CD4-positive, alpha-beta T cell treated with Interleukin-21 for 1 hour (primary cell): ENCODE measurements around the gene TMC8.
A peak's percentile ranks its signal among the peaks of the same experiment; 100 is the strongest.
"Not testable (repeated sequence)": the region's sequence is repeated elsewhere in the genome, so short reads cannot be mapped to it uniquely, and the experiment has no call there.

Experiments
- DNase-seq: peaks from one replicate; pipeline ENCODE4 v3.0.0-alpha.2; 2020

Gene TMC8

DNA sequence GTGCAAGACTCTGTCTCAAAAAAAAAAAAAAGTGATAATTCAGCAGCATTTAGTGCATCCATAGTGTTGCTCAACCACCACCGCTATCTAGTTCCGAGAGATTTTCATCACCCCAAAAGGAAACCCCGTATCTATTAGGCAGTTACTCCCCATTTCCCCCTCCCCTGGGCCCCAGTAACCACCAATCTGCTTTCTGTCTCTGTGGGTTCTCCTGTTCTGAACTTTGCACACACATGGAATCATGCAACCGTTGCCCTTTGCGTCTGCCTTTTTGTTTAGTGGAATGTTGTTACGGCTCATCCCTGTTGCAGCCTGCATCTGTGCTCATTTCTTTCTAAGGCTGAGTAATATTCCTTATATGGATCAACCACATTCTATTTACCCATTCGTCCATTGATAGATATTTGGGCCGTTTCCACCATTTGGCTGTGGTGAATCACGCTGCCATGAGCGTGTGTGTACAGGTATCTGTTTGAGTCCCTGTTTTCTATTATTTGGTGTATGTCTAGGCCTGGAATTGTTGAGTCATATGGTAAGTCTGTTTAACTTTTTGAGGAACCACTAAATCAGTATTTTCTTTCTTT is 29.1 kb downstream of the TMC8 start:
- DNase-seq = no peak

GRCh38 chr17:78163881-78164747 is 33.5 kb downstream of the TMC8 start:
- DNase-seq = no peak

DNA sequence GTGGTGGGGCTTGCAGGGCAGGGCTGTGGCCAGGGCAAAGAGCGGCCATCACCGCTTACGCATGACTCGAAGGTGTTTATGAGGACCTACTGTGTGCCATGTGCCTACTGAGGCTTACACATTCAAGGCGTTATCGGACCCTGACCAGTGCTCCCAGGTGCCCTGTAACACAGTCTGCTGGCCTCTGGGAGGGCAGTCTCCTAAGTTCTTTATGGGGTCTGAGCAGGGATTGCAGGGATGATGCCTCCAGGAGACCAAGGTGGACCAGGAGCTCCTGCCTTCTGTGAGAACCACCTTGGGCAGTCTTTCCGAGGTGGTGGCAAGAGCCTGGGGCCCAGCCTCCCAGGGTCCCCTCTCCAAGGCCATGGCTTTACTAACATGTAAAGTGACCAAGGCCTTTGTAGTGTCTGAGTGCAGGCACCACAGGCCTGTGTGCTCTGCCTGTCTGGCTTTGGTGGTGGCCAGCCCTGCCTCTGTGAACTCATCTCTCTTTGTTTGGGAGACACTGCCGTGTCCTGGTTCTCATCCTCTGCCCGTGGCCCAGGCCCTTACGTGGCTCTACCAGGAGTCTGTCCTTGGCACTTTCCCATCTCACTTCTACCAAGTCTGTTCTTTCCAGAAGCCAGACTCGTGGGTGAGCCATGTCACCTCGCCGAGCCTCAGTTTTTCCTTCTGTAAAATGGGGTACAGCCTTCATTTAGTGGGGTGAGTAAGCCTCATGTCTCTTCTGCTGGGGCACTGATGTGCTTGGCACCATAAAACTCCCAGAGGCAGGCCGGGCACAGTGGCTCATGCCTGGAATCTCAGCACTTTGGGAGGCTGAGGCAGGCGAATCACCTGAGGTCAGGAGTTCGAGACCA is 34.4 kb downstream of the TMC8 start:
- DNase-seq = no peak

DNA sequence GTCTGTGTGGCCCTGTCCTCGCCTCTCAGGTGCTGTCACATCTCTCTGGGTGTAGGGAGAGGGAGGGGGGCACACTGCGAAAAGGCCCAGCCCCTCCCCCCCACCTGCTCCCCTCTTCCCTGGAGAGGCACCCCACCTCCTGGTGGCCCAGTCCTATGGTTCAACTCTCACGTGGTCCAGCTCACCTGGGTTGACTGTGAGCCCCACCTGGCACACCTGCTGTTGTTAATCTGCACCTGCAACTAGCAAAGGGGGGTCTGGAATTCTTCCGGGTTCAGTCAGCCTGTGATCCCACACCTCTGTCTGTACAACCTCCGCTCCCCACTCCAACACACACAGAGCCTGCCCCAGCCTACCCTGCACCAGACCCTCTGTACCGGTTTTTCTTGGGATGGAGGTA is 35.8 kb downstream of the TMC8 start:
- DNase-seq = no peak

DNA sequence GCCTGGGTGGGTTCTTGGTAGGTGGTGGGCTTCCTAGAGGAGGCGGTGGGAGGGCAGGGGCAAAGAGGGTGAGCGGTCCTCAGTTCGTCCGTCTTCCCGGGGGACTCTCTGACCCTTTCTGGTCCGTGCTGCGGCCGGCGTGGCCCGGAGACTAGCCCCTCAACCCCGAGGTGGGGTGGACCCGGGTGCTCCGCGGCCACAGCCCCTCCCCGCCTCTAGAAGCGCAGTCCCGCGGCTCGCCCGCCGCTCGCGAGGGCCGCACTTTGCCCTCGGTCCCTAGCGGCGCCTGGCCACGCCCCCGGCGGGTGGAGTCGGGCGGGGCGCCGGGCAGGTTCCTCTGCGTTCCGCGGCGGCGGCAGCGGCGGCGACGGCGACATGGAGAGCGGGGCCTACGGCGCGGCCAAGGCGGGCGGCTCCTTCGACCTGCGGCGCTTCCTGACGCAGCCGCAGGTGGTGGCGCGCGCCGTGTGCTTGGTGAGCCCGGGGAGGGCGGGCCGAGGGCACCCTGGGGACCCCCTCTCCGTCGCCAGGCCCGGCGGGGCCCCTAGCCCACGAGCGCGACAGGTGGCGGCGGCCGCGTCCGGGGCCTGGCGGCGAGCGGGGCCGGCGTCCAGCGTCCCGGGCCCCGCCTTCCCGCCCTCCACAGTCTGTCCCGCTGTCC is 37.8 kb downstream of the TMC8 start, which contains the start of gene SYNGR2:
TSS of gene SYNGR2 (plus strand) at position 340 of the 661 bp plus-strand sequence. CDS start at position 376, 36 bp downstream.
- peak; percentile 88 for DNase-seq

- DNase-seq = peak; percentile 78
These were observed 38.6 kb downstream of the TMC8 start for GRCh38 chr17:78168903-78169793.

DNA sequence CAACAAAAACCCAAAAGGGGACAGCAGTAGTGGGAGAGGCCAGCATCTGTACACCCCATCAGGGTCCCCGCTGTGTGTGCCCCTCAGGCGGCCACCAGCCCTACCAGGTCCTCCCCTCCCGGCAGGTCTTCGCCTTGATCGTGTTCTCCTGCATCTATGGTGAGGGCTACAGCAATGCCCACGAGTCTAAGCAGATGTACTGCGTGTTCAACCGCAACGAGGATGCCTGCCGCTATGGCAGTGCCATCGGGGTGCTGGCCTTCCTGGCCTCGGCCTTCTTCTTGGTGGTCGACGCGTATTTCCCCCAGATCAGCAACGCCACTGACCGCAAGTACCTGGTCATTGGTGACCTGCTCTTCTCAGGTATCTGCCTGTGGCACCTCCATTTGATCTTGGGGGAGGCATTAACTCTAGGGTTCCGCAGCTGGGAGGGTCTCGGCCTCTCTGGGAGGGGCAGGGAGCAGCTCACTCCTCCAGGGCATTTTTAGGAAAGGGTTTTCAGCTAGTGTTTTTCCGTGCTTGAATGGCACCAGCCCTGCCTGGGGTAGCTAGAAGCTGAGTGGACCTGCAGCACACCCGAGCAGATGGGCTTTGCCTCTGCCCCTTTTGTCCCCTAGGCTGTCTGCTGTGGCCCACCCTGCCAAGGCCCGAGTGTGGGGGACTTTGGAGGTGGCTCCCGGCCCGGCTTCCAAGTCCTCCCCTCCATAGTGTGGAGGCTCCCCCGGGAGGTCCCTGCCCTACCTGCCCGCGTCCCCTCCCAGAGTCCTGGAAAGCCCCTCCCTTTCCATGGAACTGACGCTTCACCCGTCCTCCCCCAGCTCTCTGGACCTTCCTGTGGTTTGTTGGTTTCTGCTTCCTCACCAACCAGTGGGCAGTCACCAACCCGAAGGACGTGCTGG is 40.4 kb downstream of the TMC8 start:
- DNase-seq = no peak

- DNase-seq = not testable (repeated sequence)
These were observed 41.1 kb downstream of the TMC8 start for GRCh38 chr17:78171591-78172248.

GRCh38 chr17:78172249-78173051 is 41.9 kb downstream of the TMC8 start:
- DNase-seq = no peak

GRCh38 chr17:78173097-78173715 is 42.6 kb downstream of the TMC8 start:
- DNase-seq = peak; percentile 54

- DNase-seq = no peak
These were observed 43.8 kb downstream of the TMC8 start for GRCh38 chr17:78174346-78174869.

DNA sequence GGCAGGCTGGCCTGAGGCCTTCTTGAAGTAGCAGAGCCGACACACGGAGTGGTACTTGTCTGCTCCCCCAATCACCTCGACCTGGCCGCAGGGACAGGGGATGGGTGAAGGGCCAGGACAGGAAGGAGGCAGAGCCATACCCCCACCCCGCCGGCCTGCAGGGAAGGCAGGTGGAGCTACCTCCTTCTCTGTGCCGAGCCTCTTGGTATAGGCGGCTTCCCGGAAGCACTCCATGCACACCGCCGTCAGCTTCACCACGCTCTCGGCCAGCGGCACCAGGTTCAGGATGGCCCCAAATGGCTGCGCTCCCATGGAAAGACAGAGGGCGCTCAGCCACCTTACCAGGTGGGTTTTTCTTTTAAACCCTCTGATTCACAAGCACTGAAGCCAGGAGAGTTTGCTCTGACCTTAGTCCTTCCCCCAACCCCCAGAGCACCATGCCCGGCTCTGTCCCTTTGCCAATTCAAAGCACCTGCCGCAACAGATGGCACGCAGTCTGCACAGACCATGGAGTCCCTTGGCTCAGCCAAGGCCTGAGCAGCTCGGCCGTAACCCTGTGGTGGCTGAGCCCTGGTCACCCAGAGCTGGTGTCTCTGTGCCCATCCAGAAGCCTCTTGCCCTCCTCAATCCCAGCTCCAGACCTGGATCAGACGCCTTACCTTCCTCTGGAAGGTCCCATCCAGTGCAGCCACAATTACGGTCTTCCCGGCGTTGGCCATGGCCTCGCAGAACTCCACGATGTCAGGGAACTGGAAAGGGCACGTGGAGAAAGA is 44.5 kb downstream of the TMC8 start:
- DNase-seq = no peak

GRCh38 chr17:78175643-78175981 is 45.0 kb downstream of the TMC8 start:
- DNase-seq = no peak

GRCh38 chr17:78176548-78177025 is 46.0 kb downstream of the TMC8 start:
- DNase-seq = peak; percentile 81

DNA sequence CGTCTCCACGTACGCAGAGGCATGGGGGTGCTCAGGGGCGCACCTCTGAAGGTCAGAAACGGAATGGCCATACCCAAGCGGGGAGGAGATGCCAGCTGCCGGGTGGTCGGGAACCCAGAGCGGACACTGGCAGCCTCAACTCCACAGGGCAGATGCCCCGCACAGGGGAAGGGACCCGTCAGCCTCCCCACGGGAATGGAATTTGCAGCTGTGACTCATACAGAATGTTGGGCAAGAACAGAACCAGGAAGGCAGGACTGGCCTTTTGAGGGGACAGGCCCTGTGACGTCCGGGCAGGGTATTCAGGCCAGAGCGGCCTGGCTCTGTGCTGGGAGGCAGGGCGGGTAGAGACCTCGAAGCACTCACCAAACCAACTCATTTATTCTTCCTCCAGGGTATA is 48.8 kb downstream of the TMC8 start:
- no peak for DNase-seq

DNA sequence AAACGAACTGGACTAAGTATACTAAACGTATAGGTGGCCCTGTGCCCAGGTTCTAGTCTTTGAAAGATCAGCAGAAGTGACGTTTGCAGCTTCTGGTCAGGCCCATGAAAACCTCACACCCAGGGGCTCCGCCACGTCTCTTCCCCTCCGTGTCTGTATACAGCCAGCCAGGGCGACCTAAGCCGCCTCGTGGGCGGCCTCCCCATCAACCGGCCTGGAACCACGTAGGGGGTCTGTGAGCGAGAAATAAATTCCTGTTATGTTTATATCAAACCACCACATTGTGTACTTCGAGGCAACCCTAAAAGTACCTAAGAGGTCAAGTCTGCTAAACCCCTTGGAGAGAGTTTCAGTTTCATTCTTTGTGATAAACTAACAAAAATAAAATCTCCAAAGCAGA is 49.5 kb downstream of the TMC8 start:
- no peak for DNase-seq

DNA sequence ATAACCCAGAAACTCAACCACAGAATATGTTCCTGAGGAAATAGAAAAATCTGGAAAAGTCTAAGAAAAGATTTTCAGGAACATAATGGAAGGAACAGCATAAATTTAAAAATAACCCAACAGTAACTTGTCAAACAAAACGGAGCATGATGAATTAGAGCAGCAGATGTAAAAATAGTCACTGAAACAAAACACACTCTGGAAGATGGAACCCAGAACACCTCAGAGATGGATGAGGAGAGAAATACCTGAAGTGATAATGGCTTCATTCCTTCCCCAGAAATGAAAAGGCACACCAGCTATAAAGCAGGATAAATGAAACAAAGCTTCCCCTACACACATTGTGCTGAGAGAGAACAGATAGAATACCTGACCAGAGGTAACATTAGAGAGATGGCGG is 49.9 kb downstream of the TMC8 start:
- no peak for DNase-seq

DNA sequence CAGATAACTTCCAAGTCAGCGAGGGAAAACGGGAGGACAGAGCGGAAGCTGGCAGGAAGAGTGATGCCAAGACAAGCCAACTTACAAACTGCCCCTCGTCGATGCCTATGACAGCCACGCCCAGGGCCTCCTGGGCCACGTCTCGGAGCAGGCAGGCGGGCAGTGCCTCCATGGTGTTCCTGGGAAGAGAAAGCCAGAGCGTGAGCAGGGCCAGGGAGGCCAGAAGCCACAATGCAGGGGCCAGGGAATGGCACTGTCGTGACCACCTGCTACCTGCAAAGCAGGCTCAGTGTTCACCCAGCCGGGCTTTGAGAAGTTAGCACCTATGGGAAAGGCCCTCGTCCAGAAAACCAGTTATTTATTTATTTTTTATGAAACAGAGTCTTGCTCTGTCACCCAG is 51.9 kb downstream of the TMC8 start:
- DNase-seq = no peak
